NCI-H2227 treated with DMSO at 0.1 percent for 48 hours (cell line): Measurements from ENCODE around the gene FOXP2.
"Not testable (repeated sequence)": the region's sequence is repeated elsewhere in the genome, so short reads cannot be mapped to it uniquely, and the experiment has no call there.

Source experiments
- DNase-seq: peaks from one replicate; lab custom pipeline; 2025; lab: John Stamatoyannopoulos, UW

Gene FOXP2

DNA sequence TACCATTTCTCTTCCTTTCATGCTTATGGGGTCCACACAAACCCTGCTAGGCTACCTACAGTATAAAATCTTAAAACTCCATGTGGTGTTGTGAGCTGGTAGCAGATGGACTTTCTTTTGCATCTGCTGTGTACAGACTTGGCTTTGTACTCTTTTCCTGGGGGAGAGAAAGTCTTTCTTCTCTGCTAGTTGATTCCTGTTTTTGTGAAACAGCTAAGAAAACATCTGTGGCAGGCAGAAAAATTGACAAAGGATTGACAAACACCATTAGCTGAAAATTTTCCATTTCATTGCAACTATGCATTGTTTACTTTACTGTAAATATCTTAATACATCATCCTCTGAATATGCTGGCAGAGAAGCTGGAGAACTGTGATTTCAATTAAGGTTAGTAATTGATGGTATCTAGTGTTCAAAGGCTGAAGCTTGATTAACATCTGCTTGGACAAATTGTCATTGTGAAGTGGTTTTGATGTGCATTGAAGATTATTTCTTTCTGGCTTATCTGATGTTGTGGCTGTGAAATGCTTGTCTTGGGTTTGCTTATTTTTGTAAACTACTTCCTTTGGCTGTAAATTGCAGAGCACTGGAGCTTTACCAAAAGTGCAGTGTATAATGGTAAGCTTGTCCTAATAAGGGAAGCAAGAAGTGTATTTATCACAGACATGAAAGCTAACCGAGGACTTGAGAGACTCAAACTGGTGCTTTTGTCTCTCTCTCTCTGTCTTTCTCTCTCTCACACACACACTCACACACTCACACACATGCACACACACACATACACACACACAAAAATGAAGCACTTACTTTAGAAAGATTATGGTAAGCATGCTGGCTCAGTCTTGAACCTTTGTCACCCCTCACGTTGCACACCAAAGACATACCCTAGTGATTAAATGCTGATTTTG is at the start of gene FOXP2:
TSS of gene FOXP2 (plus strand) at position 660 of the 908 bp plus-strand sequence. CDS start 11,697 bp downstream, outside the sequence.
- DNase-seq: no peak

DNA sequence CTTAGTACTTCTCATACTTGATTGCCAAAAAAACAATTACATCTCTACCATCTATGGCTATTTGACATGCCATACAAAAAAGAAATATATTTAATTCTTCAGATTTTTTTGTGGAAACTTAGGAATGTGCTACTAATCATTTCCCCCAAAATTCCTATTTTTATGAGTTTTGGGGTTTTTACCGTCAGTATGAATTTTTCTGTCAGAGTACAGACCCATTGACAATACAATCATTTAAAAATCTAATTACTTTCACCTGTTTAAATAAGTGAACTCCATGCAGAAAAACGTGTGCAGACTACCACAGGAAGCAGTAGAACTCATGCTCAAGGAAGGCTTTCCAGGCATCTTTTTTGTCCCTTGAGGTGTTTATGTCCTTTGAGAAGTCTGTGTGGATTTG is 48.8 kb upstream of the FOXP2 start:
- no peak for DNase-seq

DNA sequence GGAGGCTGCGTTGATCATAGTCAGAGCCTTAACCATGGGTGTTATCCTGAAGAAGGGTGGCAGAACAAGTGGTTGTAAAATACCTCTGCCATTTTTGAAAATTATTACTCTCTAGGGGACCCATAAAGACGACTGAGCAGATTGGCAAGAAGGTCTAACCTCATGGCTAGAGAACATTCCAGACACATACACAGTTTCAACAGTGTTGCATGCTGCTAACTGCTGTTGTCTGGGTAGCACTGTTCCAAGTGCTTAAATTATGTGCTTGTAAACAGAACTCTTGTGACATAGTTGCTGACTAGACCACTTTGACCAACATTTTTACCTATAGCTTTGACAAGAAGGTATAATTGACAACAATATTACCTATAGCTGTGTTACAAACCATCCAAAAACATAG is 46.1 kb upstream of the FOXP2 start:
- DNase-seq: no peak

DNA sequence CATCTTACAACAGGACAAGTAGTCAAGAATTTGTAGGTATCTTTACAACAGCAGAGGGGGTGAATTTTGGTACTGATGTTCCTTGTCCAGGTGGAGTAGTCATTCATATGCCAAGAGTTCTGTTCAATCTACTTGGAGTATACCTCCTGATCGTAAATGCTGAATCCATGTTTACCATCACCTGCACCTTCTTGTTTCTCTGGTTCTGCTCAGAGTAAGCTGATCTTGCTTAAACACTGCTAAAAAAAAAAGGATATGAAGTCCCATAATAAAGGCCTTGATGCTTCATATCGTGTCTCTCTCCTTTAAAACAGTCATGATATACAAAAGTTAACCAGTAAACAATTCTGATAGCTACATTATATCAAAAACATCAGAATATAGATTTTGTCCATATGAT is 45.3 kb upstream of the FOXP2 start:
- no peak for DNase-seq

DNA sequence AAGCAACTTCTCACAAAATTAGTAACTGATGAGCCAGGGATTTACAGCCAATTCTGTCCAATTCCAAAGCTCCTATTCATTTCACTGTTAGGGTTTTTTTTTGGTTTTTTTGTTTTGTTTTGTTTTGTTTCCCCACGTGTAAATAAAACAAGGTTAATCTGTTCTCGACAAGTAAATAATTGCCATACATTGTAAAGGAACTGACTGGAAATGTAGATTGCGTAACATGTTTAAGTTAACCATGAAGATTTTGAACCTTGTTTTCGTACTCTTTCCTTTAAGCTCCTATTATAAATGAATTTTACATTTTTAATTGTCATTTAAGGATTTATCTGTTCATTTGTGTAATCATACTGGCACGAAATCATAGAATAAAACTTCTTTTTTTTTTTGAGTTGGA is 42.0 kb upstream of the FOXP2 start:
- no peak for DNase-seq

DNA sequence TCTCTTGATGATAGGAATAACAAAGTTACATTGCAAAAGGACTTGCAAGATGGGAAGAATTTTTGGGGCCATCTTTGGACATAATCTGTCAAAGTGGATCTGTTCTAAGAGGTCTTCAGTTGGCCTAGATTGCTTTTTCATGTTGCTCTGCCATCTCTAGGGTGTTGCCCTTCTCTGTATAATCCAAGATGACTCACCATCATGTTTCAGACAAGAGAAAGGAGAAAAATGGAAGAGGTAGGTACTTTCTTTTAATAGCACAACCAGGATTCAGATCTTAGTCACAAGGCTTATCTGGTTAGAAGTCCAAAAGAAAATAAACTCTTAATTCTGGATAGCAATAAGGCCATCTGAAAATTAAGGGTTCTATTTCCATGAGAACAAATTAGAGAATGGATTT is 38.7 kb upstream of the FOXP2 start:
- DNase-seq: no peak

DNA sequence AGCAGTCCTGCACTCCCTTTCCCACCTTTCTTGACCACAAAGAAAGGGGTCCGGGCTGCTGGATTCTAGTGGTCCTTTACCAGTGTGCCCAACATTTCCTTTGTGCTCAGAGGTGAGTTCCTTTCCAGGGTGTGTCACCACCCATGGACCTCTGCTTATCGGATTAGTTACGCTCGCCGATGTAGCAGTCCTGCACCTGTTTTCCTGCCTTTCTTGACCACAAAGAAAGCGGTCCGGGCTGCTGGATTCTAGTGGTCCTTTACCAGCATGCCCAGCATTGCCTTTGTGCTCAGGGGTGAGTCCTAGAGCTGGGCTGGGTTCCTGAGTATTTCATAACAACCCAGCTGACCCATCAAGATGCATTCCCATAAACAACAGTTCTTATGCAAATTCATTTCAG is 30.7 kb upstream of the FOXP2 start:
- DNase-seq: not testable (repeated sequence)

DNA sequence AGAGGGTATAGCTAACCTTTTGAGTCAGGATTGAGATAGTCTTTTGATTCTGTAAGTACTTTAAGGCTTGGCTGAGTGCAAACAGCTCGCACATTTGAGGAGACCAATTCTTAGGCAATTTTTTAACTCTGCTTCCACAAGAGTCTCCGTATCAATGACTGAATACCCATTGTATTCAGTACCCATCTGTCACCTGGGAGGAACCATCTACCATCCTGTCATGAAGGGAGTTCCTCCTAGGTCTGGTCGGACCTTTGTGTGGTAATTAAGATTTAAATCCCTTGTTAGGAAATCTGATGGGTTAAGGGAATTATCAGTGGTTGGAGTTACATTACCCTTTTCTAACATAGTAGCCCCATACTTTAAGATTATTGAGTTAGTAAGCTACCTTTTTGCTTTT is 30.3 kb upstream of the FOXP2 start:
- not testable (repeated sequence) for DNase-seq

DNA sequence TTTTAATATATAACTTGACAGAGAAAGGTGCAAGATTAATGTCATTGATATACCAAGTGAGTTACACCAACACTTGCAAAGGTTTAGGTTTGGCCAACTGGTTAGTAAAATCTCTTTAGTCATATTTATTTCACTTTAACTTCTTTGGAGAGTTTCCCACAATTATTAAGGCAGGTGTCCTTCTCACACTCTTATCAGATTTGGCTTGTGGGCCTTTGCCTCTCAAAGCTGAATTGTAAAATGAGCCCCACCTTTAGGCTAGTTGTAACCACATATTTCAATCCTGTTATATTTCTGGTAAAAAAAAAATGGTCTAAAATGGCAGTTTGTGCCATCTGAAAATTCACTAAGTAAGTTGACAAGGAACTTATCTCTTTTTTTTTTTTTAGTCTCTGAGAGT is 26.6 kb upstream of the FOXP2 start:
- no peak for DNase-seq

DNA sequence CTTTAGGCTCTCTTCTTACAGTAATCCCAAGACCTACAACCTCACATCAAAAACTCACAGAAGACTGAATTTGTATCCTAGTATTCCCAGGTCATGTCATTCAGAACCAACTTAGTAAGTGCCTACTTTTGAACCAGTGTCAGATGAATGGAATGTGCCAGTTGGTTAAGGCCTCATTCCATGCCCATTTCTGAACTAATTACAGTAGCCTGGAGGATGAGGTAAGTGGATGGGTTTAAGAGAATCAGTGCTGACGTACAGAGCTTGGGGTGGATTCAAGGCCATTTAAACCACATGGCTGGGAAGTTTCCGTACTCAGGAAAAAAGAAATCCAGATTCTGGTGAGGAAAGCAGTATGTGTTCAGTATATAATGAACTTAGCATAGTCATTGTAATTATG is 21.9 kb upstream of the FOXP2 start:
- DNase-seq: no peak

DNA sequence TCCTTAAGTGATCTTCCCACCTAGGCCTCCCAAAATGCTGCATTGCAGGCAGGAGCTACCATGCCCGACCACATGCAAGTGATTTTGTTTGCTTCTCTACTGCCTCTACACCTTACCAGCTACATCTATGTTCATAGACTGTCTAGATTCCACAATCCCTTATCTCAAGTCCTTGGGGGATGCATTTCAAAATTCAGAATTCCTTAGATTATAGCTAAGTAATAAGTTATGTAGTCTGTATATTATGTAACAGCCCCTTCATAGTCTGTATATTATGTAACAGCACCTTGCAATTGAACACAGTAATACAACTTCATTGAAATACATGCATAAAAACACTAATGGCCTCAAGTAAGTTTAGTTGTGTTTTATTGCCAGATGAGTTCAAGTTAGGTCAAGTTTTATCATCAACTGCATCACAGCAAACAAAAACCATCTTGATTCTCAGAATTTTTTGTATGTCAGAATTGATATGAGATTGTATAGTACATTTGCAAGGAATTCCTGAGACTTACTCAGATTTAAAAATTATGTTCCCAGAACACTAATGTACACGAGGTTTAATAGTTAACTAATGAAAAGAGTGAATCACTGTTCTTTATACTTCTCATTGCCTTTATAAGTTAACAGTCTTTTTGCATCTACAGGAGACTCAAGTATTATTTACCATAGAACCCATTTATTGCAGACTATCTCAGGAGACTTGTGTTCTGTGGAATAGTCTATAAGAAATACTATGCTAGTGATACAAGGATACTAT is 11.6 kb upstream of the FOXP2 start:
- DNase-seq: no peak

DNA sequence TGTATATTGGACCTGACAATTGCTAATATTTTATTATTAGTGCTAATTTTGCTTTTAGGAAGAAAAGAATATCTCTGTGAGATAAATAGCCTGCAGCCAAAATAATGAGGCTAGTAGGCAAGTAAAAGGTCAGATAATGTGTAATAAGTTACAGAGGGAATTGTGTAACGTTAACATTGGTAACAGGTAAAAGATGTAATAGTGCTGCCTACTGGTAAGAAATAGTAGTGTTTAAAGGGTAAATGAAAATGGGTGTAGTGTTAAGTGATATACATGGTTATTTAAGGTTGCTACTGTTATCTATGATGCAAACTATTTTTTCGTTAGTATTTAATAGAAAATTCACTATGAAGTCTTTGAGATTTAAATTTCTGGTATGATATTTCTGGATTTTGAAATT is 9.2 kb upstream of the FOXP2 start:
- DNase-seq: no peak

DNA sequence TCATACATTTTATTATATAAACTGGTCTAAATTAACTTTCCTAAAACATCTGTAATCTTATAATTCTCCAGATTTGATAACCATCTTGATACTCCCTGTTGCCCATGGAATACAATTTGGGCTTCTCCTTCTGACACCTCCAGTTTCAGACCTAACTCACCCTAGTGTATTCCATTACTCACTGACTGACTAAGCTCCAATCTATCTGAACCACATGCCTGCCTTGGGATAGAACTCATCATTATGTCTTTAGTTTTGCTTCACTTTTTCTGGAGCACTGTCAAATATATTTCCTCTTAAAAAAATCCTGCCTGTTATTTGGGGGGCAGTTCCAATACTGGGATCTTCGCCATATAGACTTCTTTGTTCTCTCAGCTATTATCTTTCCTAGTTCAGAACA is 4.9 kb upstream of the FOXP2 start:
- no peak for DNase-seq

DNA sequence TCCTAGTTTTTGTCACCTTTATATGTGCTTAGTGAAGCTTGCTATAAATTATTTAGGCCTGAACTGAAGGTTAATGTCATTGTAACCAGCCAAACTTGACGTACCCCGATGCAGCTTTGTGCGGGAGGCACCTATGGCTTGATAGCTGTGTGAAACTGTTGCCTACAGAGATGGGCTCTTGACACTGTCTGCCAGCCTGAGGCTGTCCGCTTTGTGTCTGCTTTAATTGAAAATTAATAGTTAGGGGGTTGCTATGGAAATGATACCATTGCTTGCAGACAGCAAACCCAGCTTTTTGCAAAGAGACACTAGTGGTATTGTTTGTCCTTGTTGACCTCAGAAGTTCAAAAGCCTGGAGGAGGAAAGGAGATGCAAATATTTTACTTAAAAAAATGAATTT is 2.1 kb upstream of the FOXP2 start:
- DNase-seq: no peak

DNA sequence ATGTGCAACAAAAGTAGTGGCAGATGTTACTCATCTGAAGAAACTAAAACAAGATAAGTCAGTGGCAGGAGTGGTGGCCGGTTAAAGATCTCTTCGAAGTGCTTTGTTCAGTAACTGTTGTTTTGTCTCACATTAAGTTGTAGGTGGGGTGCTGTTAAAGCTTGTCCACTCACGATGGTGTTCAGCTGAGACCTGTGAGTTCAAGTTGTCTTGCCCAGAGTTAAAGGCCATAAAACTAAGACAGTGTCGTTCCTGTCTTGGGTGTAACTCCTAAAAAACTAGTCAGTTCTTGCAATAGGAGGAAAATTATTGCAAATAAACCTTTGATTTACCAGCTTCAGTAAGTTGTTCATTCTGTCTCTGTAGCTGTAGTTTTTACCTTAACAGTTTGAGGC is 857 bp upstream of the FOXP2 start:
- DNase-seq: no peak

DNA sequence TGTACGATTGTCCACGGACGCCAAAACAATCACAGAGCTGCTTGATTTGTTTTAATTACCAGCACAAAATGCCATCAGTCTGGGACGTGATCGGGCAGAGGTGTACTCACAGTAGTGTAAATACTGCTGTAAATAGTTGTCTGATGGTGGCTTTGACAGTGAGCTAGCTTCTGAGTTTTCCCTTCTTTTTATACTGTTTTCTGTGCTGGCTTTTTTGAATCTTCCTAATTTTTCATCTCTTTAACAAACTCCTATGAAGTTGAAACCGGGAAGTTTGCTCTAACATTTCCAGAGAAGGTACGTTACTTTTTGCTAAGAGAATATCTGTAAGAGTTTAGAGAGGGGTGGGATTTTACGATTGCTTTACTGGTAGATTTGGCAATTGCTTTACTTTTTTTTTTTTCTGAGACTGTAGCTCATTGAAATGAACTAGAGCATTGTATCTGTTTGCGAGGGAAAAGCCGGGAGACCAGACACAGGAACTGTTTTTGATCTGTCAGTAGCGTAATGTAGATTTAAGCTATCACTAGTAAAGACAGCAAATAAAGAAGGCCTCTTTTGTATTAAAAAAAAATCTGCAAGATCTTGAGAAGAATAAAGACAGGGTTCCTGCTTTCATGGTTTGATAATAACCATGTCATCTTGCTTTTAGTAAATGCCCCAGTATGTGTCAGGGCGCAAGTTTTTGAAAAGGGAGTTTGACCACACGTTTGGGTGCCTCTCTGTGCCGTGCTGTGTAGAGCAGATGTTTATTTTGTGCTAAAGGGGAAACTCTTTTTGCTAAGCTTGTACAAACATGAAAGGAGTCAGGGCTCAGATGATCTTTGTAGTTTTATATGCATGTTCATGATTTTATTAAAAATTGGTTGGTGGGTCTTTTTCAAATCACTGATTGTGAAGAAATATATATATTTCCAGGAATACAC is 712 bp downstream of the FOXP2 start:
- DNase-seq: no peak

DNA sequence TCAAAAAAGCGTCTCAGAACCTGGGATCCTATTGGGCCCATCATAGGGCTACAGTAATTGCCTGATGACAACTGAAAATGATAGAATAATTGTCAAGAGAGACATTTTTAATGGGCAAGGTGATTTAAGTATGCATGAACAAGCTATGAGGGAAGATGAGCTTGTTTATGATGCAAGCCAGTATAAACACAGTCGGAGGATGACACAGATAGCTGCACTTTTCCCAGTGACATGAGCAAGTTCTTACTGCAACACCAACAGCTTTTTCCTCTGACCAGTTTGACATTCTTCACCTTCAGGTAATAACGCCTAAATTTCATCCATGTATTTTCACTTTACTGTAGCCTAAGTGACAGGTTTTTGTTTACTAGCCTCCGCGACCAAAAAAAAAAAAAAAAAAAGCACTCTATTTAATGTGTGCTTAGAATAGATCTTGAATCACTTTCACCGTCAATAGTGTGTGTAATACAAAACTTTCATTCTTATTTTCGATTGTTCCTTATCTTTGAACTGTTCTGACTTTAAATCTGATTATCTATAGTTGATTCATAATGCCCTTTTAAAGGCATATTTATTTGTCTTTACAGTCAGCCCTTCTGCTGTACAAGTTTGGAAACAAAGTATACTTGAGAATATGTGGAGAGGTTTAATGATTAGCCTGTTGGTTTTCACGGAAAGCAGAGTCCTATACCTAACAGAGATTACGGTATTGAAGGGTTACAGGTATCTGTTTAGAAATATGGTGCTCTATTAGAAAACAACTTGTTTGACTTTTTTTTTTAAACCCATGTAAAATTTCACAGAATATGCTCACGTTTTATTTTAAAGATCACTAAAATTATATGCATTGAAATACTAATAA is 1.7 kb downstream of the FOXP2 start:
- no peak for DNase-seq

DNA sequence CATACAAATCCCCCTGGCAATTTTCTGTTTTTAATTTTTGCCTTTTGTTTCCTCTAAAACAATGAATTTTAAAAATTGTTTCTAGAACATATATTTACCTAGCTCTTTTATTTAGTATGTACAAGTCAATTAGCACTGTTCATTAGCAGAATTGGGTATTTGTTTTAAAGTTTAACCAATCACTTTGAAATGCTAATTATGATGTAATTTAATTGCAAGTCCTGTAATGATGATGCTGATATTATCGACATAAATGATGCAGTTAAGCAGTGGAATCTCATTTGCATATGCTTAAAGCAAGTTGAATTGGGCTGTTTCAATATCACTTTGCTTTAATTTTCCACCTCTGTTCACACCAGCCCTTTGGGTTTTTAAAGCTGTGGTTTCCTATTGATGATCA is 2.7 kb downstream of the FOXP2 start:
- no peak for DNase-seq

DNA sequence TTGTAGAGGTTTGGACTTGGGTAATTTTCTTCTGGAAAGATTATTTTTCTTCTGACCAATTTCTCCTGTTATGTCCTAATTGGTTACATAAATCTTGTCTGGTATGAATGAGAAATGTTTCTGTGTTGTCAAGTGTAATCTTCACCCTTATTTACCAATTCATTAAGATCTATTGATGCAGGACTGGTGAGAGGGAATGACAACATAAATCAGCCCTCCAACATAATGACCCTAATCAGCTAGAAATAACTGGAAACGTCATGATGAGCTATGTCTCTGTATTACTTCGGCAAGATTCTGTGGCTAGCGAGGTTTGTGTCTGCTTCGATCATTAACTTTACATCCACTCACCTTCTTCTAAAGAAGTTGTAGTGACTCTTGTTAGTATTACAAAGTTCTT is 3.5 kb downstream of the FOXP2 start:
- no peak for DNase-seq

DNA sequence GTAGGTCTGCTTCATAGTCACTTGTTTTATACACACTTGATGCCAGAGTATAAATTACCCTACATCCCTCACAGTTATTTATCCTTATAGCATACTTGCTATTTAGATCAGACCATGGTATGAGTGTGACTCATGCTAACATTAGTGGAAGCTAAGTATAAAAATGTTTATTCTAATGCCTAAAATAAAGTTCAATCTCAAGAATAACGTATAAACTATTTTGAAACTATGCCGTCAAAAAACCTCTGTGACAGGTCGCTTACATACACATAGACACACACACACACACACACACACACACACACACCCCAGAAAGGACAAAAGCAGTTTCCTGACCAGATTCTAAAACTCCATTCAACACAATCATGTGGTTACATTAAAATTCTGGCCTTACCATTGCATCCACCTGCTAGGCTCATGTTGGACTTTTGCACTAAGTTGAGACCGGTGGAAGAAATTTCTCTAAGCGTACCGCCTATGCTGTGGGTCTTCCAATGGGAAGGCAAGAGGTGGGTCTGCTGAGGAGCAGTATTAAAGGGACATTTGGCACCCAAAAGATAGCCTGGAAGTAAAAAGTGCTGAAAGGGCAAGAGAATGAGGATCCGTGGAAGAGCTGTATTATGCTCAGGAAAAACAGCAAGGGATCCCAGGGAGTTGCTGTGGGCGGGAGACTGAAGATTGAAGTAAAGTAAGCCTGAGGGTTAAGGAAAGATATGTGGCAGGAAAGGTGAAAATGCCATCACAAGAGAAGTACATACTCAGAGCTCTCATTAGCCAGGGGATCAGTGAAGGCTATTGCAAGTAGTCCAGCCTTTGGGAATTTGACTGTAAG is 5.0 kb downstream of the FOXP2 start:
- no peak for DNase-seq
